Measurements from ENCODE around the gene PRDX1.

DNA sequence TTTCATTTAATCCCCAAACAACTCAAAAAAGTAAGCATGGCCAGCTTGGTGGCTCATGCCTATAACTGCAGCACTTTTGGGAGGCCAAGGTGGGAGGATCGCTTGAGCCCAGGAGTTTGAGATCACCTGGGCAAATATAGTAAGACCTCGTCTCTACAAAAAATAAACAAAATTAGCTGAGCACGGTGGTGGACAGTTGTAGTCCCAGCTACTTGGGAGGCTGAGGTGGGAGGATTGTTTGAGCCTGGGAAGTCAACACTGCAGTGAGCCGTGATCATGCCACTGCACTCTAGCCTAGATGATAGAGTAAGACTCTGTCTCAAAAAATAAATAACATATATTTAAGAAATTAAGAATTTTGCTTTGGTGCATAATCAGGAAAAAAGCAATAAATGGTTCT, 22.8 kb upstream of the PRDX1 start:
- TF ChIP-seq EZH2phosphoT487 (IDR thresholded peaks at IDR 0.05; ENCODE audit: insufficient read depth, low read depth) (no peak), EZH2 (IDR thresholded peaks at IDR 0.05; ENCODE audit: insufficient read depth, poor library complexity, severe bottlenecking) (no peak)

Measured in GM23248 (cell line).